Sigmoid colon (tissue), 7 donors: Measurements from ENCODE around the gene ARMC2. TPM values are rescaled to one million over a fixed set of nuclear protein-coding genes. Genes with fewer than 3 reads are reported as not detected.
A peak's percentile ranks its signal among the peaks of the same experiment; 100 is the strongest.
"Not testable (repeated sequence)": the region's sequence is repeated elsewhere in the genome, so short reads cannot be mapped to it uniquely, and the experiment has no call there.

Source experiments
- DNase-seq: peaks from one replicate; pipeline ENCODE4 v3.0.0-alpha.2; 2019
- H3K27ac ChIP-seq, 4 donors: fragments of 200-600 bp; sonication (generic); one replicate each; pipeline ENCODE4 v1.5.1; 2016 to 2019; ENCODE audit warnings: mild to moderate bottlenecking in 1 of 4
- H3K27me3 ChIP-seq, 3 donors: fragments of 200-600 bp; sonication (generic); one replicate each; pipeline ENCODE4 v1.5.1; 2019; ENCODE audit warnings: mild to moderate bottlenecking in 1 of 3
- H3K36me3 ChIP-seq, 4 donors: fragments of 200-600 bp; sonication (generic); one replicate each; pipeline ENCODE4 v1.5.1; 2016 to 2019
- H3K4me1 ChIP-seq, 4 donors: fragments of 200-600 bp; sonication (generic); one replicate each; pipeline ENCODE4 v1.5.1; 2017 to 2019
- H3K4me3 ChIP-seq, 4 donors: fragments of 200-600 bp; sonication (generic); one replicate each; pipeline ENCODE4 v1.5.1; 2017 to 2019; ENCODE audit warnings: mild to moderate bottlenecking in 2 of 4, moderate library complexity in 1 of 4
- H3K9me3 ChIP-seq, 4 donors: fragments of 200-600 bp in 3 of 4; sonication (generic) in 3 of 4; one replicate each; pipeline versions ENCODE4 v1.5.1 to v1.6.1; 2013 to 2019
- CTCF ChIP-seq, 4 experiments: fragments of 450-650 bp in 3 of 4; fragments of 200-600 bp in 1 of 4; IDR thresholded peaks; one replicate each; pipeline ENCODE4 v1.5.1; 2016 to 2019; ENCODE audit warnings: antibody characterized with exemption in 4 of 4, mild to moderate bottlenecking in 3 of 4, moderate library complexity in 2 of 4
- EP300 ChIP-seq, 4 donors: sonication (generic); formaldehyde crosslinking; IDR thresholded peaks; one replicate each; pipeline ENCODE4 v1.6.1; 2017; ENCODE audit warnings: antibody characterized with exemption in 4 of 4
- POLR2A ChIP-seq, 2 donors: fragments of 450-650 bp; IDR thresholded peaks; one replicate each; pipeline ENCODE4 v1.6.1; 2016; ENCODE audit warnings: antibody characterized with exemption in 2 of 2, mild to moderate bottlenecking in 2 of 2, moderate library complexity in 2 of 2
- POLR2AphosphoS5 ChIP-seq, 4 donors: sonication (generic); formaldehyde crosslinking; IDR thresholded peaks; one replicate each; pipeline ENCODE4 v1.6.1; 2017; ENCODE audit warnings: antibody characterized with exemption in 4 of 4
- WGBS, 2 donors: extraction: QIAGEN DNeasy Blood & Tissue Kit; methylation state at CpG; one replicate each; pipeline ENCODE4 v1.1.7; 2013; 5-methylcytosine and 5-hydroxymethylcytosine counted together
- intact Hi-C: fragments of 100-400 bp; cut with DNase I; formaldehyde crosslinking; loops from one replicate; pipeline ENCODE4 v1.15.1; 2023
- polyA plus RNA-seq, 3 donors: library from polyadenylated mRNA; stranded (reverse); fragments of 200-250 nt; gene quantifications; one replicate each; pipeline ENCODE4 v1.2.3, GENCODE V29; 2013
- total RNA-seq, 4 donors: library from RNA; depleted of rRNA; stranded (reverse); fragments of >200 nt; gene quantifications; one replicate each; pipeline ENCODE4 v1.1.0, GENCODE V29; 2016
- donor health status: healthy with polysubstance abuse.
- donor health status: Bipolar disorder and iron deficiency.
- donor health status: healthy.

ARMC2 gene
- total and polyA plus RNA-seq, 7 donors = under 0.01 to 8.6 (median 2.5) TPM

- TF ChIP-seq POLR2AphosphoS5 (IDR thresholded peaks at IDR 0.05) (no peak), EP300 (IDR thresholded peaks at IDR 0.05) (no peak), CTCF (IDR thresholded peaks at IDR 0.05) (no peak), POLR2A (IDR thresholded peaks at IDR 0.05) (no peak)
- H3K27me3 ChIP-seq = no peaks in the 10 kb centered on the region
- intact Hi-C loops = no loop called here
- peaks cover 0 to 41% (median 17%) of the 10 kb centered on the region in 4 donors for H3K36me3 ChIP-seq
- peaks cover 0 to 7% (median 6%) of the 10 kb centered on the region in 4 donors for H3K4me1 ChIP-seq
- peaks cover 0 to 3% (median 0%) of the 10 kb centered on the region in 4 donors for H3K9me3 ChIP-seq
- no peak for DNase-seq
- no peak overlapping the region for H3K27ac ChIP-seq
- H3K4me3 ChIP-seq = no peak overlapping the region
Observed at GRCh38 chr6:108853077-108853476, 4.9 kb downstream of the ARMC2 start.

GRCh38 chr6:108862479-108863191 is 14.4 kb downstream of the ARMC2 start:
- 85 to 88% methylated on average over 4 of the region's 4 CpGs for WGBS, 2 donors
- Histone ChIP-seq H3K4me1 (peaks cover 0 to 15% (median 8%) of the 10 kb centered on the region in 4 donors), H3K36me3 (peaks cover 0 to 32% (median 3%) of the 10 kb centered on the region in 4 donors), H3K27me3 (no peaks in the 10 kb centered on the region), H3K27ac (no peak overlapping the region), H3K4me3 (no peak overlapping the region), H3K9me3 (no peaks in the 10 kb centered on the region)
- no peak for DNase-seq
- intact Hi-C loops = no loop called here
- no peak for TF ChIP-seq POLR2AphosphoS5 (IDR thresholded peaks at IDR 0.05)
- no peak for TF ChIP-seq CTCF (IDR thresholded peaks at IDR 0.05)
- TF ChIP-seq EP300 (IDR thresholded peaks at IDR 0.05) = no peak

- H3K27ac ChIP-seq = peak overlapping the region in 2 of 4 donors; percentile 25 to 48
- DNase-seq, H3K9me3 ChIP-seq, H3K27me3 ChIP-seq, intact Hi-C loops, H3K4me3 ChIP-seq: not testable (repeated sequence)
- peaks cover 0 to 21% (median 4%) of the 10 kb centered on the region in 4 donors for H3K36me3 ChIP-seq
- 64 to 82% methylated on average over 2 of the region's 2 CpGs for WGBS, 2 donors
- peaks cover 0 to 15% (median 8%) of the 10 kb centered on the region in 4 donors for H3K4me1 ChIP-seq
Observed at GRCh38 chr6:108865751-108866286, 17.6 kb downstream of the ARMC2 start.

GRCh38 chr6:108866798-108867197 is 18.6 kb downstream of the ARMC2 start:
- H3K9me3 ChIP-seq = no peaks in the 10 kb centered on the region
- no peaks in the 10 kb centered on the region for H3K27me3 ChIP-seq
- no peak for TF ChIP-seq POLR2A (IDR thresholded peaks at IDR 0.05)
- TF ChIP-seq CTCF (IDR thresholded peaks at IDR 0.05) = no peak
- no peak for TF ChIP-seq POLR2AphosphoS5 (IDR thresholded peaks at IDR 0.05)
- no peak for TF ChIP-seq EP300 (IDR thresholded peaks at IDR 0.05)
- peaks cover 0 to 15% (median 4%) of the 10 kb centered on the region in 4 donors for H3K36me3 ChIP-seq
- no peak overlapping the region for H3K4me3 ChIP-seq
- intact Hi-C loops = no loop called here
- peak overlapping the region in 2 of 4 donors; percentile 25 to 48 for H3K27ac ChIP-seq
- 96 to 97% methylated on average over 3 of the region's 3 CpGs for WGBS, 2 donors
- peaks cover 0 to 15% (median 8%) of the 10 kb centered on the region in 4 donors for H3K4me1 ChIP-seq
- no peak for DNase-seq

GRCh38 chr6:108868647-108869046 is 20.4 kb downstream of the ARMC2 start:
- H3K27ac ChIP-seq = no peak overlapping the region
- WGBS, 2 donors = 93 to 98% methylated on average over 8 of the region's 8 CpGs
- TF ChIP-seq POLR2A (IDR thresholded peaks at IDR 0.05) (no peak), EP300 (IDR thresholded peaks at IDR 0.05) (no peak), POLR2AphosphoS5 (IDR thresholded peaks at IDR 0.05) (no peak), CTCF (IDR thresholded peaks at IDR 0.05) (no peak)

More at GRCh38 chr6:108868647-108869046, 20.4 kb downstream of the ARMC2 start:
- no peak for DNase-seq
- intact Hi-C loops = no loop called here
- no peak overlapping the region for H3K4me3 ChIP-seq
- no peaks in the 10 kb centered on the region for H3K9me3 ChIP-seq
- H3K27me3 ChIP-seq = no peaks in the 10 kb centered on the region
- peaks cover 0 to 15% (median 8%) of the 10 kb centered on the region in 4 donors for H3K4me1 ChIP-seq
- H3K36me3 ChIP-seq = peaks cover 0 to 12% (median 4%) of the 10 kb centered on the region in 4 donors
